GM21576 (cell line): ENCODE measurements around the gene DNAL4.

Source experiments
- ATAC-seq: cut with Tn5 transposase; IDR thresholded peaks from one replicate; pipeline ENCODE4 v1.9.1; 2021; ENCODE audit warnings: mild to moderate bottlenecking, moderate library complexity; ENCODE audit not compliant: unreplicated experiment

DNAL4 gene

GRCh38 chr22:38741576-38741975, 52.4 kb downstream of the DNAL4 start:
- ATAC-seq = no peak

- ATAC-seq = no peak
These were observed 52.8 kb downstream of the DNAL4 start for GRCh38 chr22:38741166-38741565.

- no peak for ATAC-seq
These were observed 53.2 kb downstream of the DNAL4 start for GRCh38 chr22:38740754-38741153.

GRCh38 chr22:38740116-38740723, 53.7 kb downstream of the DNAL4 start:
- no peak for ATAC-seq

GRCh38 chr22:38739300-38740055, 54.5 kb downstream of the DNAL4 start:
- no peak for ATAC-seq

- ATAC-seq = no peak
These were observed 55.4 kb downstream of the DNAL4 start for GRCh38 chr22:38738475-38739070.

- ATAC-seq = no peak
These were observed 56.5 kb downstream of the DNAL4 start for GRCh38 chr22:38737302-38738060.

- no peak for ATAC-seq
These were observed 57.7 kb downstream of the DNAL4 start for GRCh38 chr22:38736257-38736570.

GRCh38 chr22:38735465-38736256, 58.3 kb downstream of the DNAL4 start:
- ATAC-seq = no peak

- no peak for ATAC-seq
These were observed 58.8 kb downstream of the DNAL4 start for GRCh38 chr22:38735126-38735464.

- ATAC-seq = no peak
These were observed 59.4 kb downstream of the DNAL4 start for GRCh38 chr22:38734421-38735100.

- ATAC-seq = no peak
These were observed 60.1 kb downstream of the DNAL4 start for GRCh38 chr22:38733724-38734381.

GRCh38 chr22:38733329-38733723, 60.6 kb downstream of the DNAL4 start:
- ATAC-seq = no peak

- no peak for ATAC-seq
These were observed 61.6 kb downstream of the DNAL4 start for GRCh38 chr22:38732251-38732815.

GRCh38 chr22:38731703-38732161, 62.2 kb downstream of the DNAL4 start:
- no peak for ATAC-seq

- ATAC-seq = no peak
These were observed 63.5 kb downstream of the DNAL4 start for GRCh38 chr22:38730411-38730871.

GRCh38 chr22:38729946-38730345, 64.0 kb downstream of the DNAL4 start:
- no peak for ATAC-seq

GRCh38 chr22:38728871-38729796, 64.8 kb downstream of the DNAL4 start:
- ATAC-seq = no peak
